GM21717 (cell line): ENCODE results near the gene ZNF568.

Experiments
- ATAC-seq: cut with Tn5 transposase; IDR thresholded peaks from one replicate; pipeline ENCODE4 v1.9.1; 2021; ENCODE audit warnings: mild to moderate bottlenecking, moderate library complexity; ENCODE audit not compliant: unreplicated experiment

The ZNF568 gene

GRCh38 chr19:36997843-36998235 is 81.7 kb downstream of the ZNF568 start:
- ATAC-seq = no peak

- ATAC-seq = no peak
These were observed 83.2 kb downstream of the ZNF568 start for GRCh38 chr19:36999313-36999712.

- ATAC-seq = no peak
These were observed 91.6 kb downstream of the ZNF568 start for GRCh38 chr19:37007587-37008220.

- no peak for ATAC-seq
These were observed 93.7 kb downstream of the ZNF568 start for GRCh38 chr19:37009871-37010270.

GRCh38 chr19:37012093-37012745 is 96.1 kb downstream of the ZNF568 start:
- ATAC-seq = no peak

- no peak for ATAC-seq
These were observed 98.3 kb downstream of the ZNF568 start for GRCh38 chr19:37014456-37014855.

GRCh38 chr19:37045140-37045539 is 129.0 kb downstream of the ZNF568 start:
- ATAC-seq = no peak
